Measurements from ENCODE around the gene ANKS1B.
"Not testable (repeated sequence)": the region's sequence is repeated elsewhere in the genome, so short reads cannot be mapped to it uniquely, and the experiment has no call there.

The ANKS1B gene

DNA sequence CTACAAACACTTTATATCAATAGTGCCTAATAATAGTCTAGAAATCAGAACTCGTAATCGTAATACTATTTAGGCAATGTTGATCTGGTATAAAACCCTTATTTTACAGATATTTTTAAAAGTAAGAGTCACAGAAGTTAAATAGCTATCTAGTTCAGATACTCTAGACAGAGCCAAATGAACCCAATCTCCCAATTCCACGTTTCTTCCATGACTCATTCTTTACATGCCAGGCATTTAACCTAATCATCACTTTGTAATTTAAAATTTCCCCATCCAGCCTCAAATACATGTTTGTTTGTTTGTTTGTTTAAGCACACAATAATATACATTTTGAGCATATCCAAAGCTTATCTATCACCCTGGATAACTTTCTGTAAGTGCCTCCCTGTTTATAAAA lies 373.6 kb downstream of the ANKS1B start:
- TF ChIP-seq, protein P1, sequence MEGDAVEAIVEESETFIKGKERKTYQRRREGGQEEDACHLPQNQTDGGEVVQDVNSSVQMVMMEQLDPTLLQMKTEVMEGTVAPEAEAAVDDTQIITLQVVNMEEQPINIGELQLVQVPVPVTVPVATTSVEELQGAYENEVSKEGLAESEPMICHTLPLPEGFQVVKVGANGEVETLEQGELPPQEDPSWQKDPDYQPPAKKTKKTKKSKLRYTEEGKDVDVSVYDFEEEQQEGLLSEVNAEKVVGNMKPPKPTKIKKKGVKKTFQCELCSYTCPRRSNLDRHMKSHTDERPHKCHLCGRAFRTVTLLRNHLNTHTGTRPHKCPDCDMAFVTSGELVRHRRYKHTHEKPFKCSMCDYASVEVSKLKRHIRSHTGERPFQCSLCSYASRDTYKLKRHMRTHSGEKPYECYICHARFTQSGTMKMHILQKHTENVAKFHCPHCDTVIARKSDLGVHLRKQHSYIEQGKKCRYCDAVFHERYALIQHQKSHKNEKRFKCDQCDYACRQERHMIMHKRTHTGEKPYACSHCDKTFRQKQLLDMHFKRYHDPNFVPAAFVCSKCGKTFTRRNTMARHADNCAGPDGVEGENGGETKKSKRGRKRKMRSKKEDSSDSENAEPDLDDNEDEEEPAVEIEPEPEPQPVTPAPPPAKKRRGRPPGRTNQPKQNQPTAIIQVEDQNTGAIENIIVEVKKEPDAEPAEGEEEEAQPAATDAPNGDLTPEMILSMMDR (IDR thresholded peaks at IDR 0.05; ENCODE audit: low read depth, low read length) = no peak
- H3K9me3 ChIP-seq = no peaks in the 10 kb centered on the region
- H3K4me3 ChIP-seq (ENCODE audit: low read depth, low read length) = no peak overlapping the region
- no peaks in the 10 kb centered on the region for H3K36me3 ChIP-seq
- H3K27me3 ChIP-seq = no peaks in the 10 kb centered on the region
- H3K4me1 ChIP-seq = no peaks in the 10 kb centered on the region
- no peak for DNase-seq

DNA sequence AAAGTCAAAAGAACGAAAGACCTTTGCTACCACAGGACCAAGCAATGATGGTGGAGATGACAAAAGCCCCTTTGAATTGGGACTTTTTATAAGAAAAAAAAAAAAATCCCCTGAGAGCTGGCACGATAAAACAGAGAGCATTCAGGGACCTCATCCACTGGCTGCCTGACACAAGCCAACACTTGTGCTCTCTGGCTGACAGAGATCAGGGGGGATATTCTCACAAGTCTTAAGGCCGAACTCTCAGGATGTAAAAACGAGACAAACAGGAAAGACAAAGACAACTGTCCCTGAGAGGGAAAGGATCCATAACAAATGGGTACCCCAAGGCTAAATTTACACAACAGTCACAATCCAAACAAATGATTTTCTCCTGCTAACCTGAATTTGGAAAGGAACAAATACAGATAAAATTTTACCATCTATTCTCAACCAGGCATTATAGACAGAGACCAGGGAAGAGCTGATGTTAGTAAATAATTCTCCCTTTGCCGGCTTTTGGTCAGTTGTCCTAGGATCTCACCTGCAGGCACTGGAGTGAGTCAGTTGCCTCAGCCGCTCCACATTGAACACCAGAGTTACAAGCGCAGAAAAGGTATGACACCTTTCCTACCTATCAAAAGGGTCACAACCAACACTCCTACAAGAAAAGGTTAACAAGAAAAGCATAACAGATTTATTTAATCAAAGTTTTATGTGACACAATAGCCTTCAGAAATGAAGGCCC lies 375.1 kb downstream of the ANKS1B start:
- TF ChIP-seq, protein P1 (IDR thresholded peaks at IDR 0.05; ENCODE audit: low read depth, low read length) = no peak

DNA sequence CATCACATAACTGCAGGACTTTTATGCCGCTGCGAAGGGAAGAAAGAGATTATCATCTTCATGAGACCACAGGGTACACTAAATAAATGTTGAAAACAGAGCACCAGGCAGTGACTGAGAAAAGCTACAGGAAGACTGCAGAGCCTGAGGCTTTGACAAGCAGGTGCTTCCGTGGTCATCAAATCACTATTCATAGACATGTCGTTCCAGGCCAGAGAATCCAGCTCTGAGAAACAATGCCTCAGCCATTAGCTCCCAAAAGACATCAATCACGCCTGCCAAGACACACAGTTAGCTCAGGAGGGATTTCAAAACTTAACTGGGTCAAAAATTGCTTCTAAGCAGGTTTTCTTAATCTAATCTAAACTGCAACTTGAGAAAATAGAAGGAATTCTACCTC lies 384.3 kb downstream of the ANKS1B start:
- TF ChIP-seq, protein P1 (IDR thresholded peaks at IDR 0.05; ENCODE audit: low read depth, low read length) = no peak
- H3K4me1 ChIP-seq = no peaks in the 10 kb centered on the region

More for the DNA sequence above, 375.1 kb downstream of the ANKS1B start:
- no peaks in the 10 kb centered on the region for H3K27me3 ChIP-seq
- no peaks in the 10 kb centered on the region for H3K4me1 ChIP-seq
- H3K36me3 ChIP-seq = no peaks in the 10 kb centered on the region
- H3K9me3 ChIP-seq = no peaks in the 10 kb centered on the region
- no peak overlapping the region for H3K4me3 ChIP-seq (ENCODE audit: low read depth, low read length)
- no peak for DNase-seq

DNA sequence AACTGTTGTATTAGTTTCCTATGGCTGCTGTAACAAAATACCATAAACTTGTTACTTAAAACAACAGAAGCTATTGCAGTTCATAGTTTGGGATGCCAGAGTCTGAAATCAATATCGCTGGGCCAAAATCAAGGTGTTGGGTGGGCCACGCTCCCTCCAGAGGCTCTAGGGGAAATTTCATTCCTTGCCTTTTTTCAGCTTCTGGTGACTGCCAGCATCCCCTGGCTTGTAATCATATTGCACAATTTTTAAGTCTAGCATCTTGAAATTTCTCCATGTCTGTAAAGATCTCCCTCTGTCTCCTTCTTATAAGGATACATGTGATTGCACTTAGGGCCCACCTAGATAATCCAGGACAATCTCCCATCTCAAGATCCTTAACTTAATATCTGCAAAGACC lies 386.0 kb downstream of the ANKS1B start:
- no peak for DNase-seq
- TF ChIP-seq, protein P1 (IDR thresholded peaks at IDR 0.05; ENCODE audit: low read depth, low read length) = no peak
- Histone ChIP-seq H3K4me3 (ENCODE audit: low read depth, low read length) (no peak overlapping the region), H3K36me3 (no peaks in the 10 kb centered on the region), H3K9me3 (no peaks in the 10 kb centered on the region), H3K27me3 (no peaks in the 10 kb centered on the region), H3K4me1 (no peaks in the 10 kb centered on the region)

More for the DNA sequence above, 384.3 kb downstream of the ANKS1B start:
- Histone ChIP-seq H3K9me3 (no peaks in the 10 kb centered on the region), H3K27me3 (no peaks in the 10 kb centered on the region), H3K36me3 (no peaks in the 10 kb centered on the region), H3K4me3 (ENCODE audit: low read depth, low read length) (no peak overlapping the region)
- DNase-seq = no peak

DNA sequence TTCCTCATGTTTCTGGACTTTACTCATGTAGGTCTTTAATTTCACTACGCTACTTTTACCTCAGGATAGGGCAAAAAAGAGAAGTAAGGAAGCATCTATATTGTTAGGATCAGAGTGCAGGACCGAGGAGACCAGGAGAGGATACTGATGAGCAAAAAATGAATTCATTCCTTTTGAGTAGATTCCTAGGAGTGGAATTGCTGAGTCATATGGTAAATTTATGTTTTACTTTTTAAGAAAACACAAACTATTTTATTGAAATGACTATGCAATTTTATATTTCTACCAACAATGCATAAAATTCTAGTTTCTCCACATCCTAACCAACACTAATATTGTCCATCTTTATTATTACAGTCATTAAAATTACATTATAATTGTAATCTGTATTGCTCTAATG lies 388.0 kb downstream of the ANKS1B start:
- H3K36me3 ChIP-seq = no peaks in the 10 kb centered on the region
- DNase-seq = no peak
- no peaks in the 10 kb centered on the region for H3K9me3 ChIP-seq
- TF ChIP-seq, protein P1 (IDR thresholded peaks at IDR 0.05; ENCODE audit: low read depth, low read length) = no peak
- no peaks in the 10 kb centered on the region for H3K27me3 ChIP-seq
- H3K4me1 ChIP-seq = no peaks in the 10 kb centered on the region
- no peak overlapping the region for H3K4me3 ChIP-seq (ENCODE audit: low read depth, low read length)

DNA sequence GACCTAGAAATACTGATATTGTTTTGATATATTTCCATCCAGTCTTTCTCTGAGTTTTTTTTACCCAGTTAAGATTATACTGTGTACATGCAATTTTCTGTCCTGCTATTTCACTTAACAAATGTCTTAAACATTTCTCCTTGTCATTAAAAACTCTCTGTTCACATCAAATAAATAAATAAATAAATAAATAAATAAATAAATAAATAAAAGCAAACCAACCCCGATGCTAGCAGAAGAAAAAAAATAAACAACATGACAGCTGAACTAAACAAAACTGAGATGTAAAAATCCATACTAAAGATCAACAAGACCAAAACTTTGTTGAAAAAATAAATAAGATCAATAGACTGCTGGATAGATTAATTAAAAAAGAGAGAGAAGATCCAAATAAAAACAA lies 407.6 kb downstream of the ANKS1B start:
- H3K27me3 ChIP-seq; DNase-seq; H3K36me3 ChIP-seq; H3K4me1 ChIP-seq; H3K4me3 ChIP-seq (ENCODE audit: low read depth, low read length); H3K9me3 ChIP-seq: not testable (repeated sequence)
